ENCODE data around the gene PCDHB6.
"Not testable (repeated sequence)": the region's sequence is repeated elsewhere in the genome, so short reads cannot be mapped to it uniquely, and the experiment has no call there.

DNA sequence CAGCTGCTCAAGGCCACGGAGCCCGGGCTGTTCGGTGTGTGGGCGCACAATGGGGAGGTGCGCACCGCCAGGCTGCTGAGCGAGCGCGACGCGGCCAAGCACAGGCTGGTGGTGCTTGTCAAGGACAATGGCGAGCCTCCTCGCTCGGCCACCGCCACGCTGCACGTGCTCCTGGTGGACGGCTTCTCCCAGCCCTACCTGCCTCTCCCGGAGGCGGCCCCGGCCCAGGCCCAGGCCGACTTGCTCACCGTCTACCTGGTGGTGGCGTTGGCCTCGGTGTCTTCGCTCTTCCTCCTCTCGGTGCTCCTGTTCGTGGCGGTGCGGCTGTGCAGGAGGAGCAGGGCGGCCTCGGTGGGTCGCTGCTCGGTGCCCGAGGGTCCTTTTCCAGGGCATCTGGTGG, 39.3 kb downstream of the PCDHB6 start:
- TF ChIP-seq RAD21 (IDR thresholded peaks at IDR 0.05; ENCODE audit: low read length); GATA2 (CRISPR knock-in tag; IDR thresholded peaks at IDR 0.05); JUND (IDR thresholded peaks at IDR 0.05); SIN3A (IDR thresholded peaks at IDR 0.05; ENCODE audit: borderline replicate concordance, low read depth, low read length); SMC3 (IDR thresholded peaks at IDR 0.05; ENCODE audit: low read depth, low read length); FOXM1 (IDR thresholded peaks at IDR 0.05; ENCODE audit: low read depth); FOSL2 (IDR thresholded peaks at IDR 0.05; ENCODE audit: borderline replicate concordance, low read depth); NFIC (IDR thresholded peaks at IDR 0.05; ENCODE audit: borderline replicate concordance): not testable (repeated sequence)
- TF ChIP-seq, protein P1, sequence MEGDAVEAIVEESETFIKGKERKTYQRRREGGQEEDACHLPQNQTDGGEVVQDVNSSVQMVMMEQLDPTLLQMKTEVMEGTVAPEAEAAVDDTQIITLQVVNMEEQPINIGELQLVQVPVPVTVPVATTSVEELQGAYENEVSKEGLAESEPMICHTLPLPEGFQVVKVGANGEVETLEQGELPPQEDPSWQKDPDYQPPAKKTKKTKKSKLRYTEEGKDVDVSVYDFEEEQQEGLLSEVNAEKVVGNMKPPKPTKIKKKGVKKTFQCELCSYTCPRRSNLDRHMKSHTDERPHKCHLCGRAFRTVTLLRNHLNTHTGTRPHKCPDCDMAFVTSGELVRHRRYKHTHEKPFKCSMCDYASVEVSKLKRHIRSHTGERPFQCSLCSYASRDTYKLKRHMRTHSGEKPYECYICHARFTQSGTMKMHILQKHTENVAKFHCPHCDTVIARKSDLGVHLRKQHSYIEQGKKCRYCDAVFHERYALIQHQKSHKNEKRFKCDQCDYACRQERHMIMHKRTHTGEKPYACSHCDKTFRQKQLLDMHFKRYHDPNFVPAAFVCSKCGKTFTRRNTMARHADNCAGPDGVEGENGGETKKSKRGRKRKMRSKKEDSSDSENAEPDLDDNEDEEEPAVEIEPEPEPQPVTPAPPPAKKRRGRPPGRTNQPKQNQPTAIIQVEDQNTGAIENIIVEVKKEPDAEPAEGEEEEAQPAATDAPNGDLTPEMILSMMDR (IDR thresholded peaks at IDR 0.05) = not testable (repeated sequence)

Measured in SK-N-SH (cell line).